Heart left ventricle (tissue), 13 donors: ENCODE measurements around the gene COL16A1.

Source experiments
- POLR2A ChIP-seq, 2 donors: fragments of 450-650 bp; IDR thresholded peaks; one replicate each; pipeline ENCODE4 v1.6.1; 2017; ENCODE audit warnings: antibody characterized with exemption in 2 of 2, mild to moderate bottlenecking in 2 of 2, moderate library complexity in 2 of 2
- TF ChIP-seq, protein P1 (sequence below), 12 donors: fragments of 200-600 bp; sonication (generic) in 4 of 12; IDR thresholded peaks; one replicate each; pipeline versions ENCODE4 v1.5.0 to v1.8.0; 2018 to 2022; ENCODE audit warnings: antibody characterized with exemption in 12 of 12, mild to moderate bottlenecking in 5 of 12
- donor health status: ischemic (EF 13 %, LVEDD 7.1; RV severe dilation, severe dysfunction).
- donor health status: DM: no; HTN: yes; CAD: no.
- donor health status: DM: no; HTN: no; CAD: no.
- donor health status: ischemic (EF 25% LVEDD 6.9; RV normal size, moderate dysfunction).
- donor health status: ischemic (EF 25% LVEDD 5.7; RV mildly dilated, moderate dysfunction).
- donor health status: ischemic (EF 35%, LVEDD 5.7; RV mildly dilated, moderate dysfunction).
- donor health status: nonischemic (EF 11% LVEDD 7.7; RV severe dilation, severe dysfunction).
- donor health status: DM: yes; HTN: yes; CAD: no.
- donor health status: PGD.
- donor health status: ischemic (EF 29% LVEDD 5.4; RV normal size, mild dysfunction).
- donor health status: nonischemic (EF 23%, LVEDD 6.1; RV moderate dilation, normal function).

DNA sequence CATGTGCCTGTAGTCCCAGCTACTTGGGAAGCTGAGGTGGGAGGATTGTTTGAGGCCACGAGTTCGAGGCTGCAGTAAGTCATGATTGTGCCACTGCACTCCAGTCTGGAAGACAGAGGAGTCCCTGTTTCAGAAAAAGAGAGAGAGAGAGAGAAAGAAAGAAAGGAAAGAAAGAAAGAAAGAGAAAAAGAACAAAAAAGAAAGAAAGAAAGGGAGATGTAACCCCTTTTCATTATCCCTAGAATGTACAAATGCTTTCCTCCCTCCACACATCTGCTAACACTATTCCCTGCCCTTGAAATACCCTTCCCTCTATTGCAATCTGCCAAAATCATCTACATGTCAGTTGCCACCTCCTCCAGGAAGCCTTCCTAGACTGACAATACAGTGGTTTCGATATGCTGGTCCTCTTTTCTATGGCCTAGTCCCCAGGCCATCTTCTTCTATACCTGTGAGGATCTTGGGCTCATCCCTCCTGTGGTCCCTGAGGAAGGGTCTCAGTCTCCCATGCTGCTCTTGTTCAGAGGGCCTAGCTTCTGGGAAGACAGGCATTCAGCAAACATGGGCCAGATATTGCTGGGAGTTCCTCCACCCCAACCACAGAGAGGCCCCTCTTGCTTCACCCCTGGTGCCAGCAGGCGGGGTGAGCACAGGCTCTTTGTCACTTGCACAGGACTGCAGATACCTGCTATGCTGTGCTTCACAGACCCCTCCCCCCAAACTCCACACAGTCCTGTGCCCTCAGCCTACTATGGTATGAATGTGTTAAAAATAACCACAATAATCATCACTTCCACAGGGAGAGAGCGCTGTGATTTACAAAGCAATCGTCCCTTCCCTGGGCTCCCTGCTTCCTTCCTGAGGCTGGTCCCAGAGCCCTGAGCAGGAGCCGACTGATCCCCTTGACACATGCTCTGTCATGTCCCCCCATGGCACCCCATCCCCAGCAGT lies 46.2 kb upstream of the COL16A1 start:
- TF ChIP-seq, protein P1, sequence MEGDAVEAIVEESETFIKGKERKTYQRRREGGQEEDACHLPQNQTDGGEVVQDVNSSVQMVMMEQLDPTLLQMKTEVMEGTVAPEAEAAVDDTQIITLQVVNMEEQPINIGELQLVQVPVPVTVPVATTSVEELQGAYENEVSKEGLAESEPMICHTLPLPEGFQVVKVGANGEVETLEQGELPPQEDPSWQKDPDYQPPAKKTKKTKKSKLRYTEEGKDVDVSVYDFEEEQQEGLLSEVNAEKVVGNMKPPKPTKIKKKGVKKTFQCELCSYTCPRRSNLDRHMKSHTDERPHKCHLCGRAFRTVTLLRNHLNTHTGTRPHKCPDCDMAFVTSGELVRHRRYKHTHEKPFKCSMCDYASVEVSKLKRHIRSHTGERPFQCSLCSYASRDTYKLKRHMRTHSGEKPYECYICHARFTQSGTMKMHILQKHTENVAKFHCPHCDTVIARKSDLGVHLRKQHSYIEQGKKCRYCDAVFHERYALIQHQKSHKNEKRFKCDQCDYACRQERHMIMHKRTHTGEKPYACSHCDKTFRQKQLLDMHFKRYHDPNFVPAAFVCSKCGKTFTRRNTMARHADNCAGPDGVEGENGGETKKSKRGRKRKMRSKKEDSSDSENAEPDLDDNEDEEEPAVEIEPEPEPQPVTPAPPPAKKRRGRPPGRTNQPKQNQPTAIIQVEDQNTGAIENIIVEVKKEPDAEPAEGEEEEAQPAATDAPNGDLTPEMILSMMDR (IDR thresholded peaks at IDR 0.05) = no peak
- no peak for TF ChIP-seq POLR2A (IDR thresholded peaks at IDR 0.05)
